NCI-H345 (cell line): ENCODE measurements around the gene PTPN6.

Experiments used
- DNase-seq: peaks from one replicate; lab custom pipeline; 2025; lab: John Stamatoyannopoulos, UW

The PTPN6 gene

DNA sequence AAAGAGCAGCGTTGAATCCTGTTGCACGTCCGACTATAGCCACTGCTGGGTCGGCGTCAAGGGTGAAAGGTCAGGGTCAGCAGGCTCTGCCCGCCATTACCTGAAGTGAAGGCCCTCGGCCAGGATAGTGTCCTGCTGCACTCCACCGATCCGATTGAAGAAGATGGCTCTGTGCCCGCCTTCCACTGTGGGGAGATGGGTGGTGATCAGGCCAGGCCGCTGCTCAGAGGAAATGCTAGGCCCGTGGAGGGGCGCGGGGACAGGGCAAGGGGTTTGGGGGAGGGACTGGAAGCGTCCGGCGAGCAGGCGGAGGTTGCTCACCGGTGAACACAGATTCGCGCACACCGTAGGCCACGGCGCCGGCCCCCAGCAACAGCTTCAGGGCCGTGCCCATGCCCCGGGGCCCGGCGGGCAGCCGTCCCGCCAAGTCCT is 19.0 kb downstream of the PTPN6 start:
- no peak for DNase-seq

DNA sequence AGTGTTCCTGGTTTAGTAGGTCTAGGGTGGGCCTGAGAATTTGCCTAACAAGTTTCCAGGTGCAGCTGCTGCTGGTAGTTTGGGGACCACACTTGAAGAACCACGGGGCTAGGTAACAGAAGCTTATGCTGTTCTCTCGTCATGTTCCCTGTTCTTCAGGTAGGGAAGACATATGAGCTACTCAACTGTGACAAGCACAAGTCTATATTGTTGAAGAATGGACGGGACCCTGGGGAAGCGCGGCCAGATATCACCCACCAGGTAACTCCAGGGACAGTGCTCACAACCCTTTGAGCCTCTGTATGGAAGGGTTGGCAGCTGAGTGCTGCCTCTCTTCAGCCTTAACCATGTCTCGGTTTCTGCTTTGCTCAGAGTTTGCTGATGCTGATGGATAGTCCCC is 23.0 kb downstream of the PTPN6 start:
- DNase-seq, result no peak

DNA sequence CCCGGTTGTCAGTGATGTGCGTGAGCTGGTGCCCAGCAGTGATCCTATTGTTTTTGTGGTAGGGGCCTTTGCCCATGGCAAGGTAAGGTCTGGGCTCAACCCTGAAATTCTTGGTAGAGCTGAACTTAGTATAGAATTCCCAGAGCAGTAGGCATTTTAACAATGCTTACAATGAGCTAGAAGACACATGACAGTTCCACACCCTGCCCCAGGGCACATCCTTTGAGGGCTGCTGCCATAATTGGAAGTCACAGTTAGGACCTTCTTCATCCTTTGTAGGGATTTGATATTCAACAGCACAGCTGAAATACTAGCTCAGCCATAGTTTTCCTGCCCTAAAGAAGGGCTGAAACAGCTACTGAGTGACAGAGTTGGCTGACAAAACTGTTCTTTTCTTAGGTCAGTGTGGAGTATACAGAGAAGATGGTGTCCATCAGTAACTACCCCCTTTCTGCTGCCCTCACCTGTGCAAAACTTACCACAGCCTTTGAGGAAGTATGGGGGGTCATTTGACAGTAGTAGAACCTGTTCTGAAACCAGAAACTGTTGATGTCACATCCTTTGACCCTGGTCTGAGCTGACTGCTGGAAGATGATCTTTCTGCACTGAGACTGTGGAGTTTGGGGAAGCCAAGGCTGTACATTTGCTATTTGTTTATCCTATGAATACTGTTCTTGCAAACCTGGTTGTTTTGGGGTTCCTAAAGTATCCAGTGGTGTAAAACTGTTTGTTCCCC is 24.3 kb downstream of the PTPN6 start:
- no peak for DNase-seq

DNA sequence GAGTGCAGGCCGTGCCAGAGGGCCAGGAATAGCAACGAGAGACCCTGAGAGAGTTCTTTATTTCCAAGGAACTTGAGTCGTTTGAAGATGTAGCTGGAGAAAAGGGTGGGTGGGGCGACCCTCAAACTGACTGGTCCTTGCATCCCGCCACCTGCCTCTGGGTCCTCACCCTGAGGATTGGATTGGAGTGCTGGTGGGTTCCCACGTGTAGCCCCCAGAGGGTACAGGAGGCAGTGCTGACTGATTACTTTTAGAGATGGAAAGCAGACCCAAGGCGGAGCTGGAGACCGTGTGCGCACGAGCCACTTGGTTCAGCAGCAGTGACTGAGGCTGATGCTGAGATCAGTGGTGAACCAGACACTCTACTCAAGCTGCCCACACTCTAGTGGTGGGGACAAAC is 26.5 kb downstream of the PTPN6 start:
- no peak for DNase-seq

DNA sequence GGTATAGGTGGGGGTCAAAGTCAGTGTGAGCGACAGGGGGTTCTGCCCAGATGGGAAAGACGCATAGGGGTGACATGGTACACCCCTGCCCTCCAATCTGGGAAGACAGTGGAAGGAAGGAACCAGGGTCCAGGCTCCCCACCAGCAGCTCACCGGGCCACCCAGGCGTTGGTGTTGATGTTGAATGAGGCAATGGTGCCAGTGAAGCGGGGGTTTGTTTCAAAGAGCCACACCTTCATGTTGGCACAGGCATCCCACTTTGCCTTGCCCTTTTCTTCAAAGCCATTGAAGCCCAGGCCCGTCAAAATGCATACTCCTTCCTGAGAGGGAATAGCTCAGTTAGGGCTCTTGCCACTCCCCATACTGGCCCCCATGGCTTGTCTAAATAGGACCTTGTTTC is 27.0 kb downstream of the PTPN6 start:
- no peak for DNase-seq

DNA sequence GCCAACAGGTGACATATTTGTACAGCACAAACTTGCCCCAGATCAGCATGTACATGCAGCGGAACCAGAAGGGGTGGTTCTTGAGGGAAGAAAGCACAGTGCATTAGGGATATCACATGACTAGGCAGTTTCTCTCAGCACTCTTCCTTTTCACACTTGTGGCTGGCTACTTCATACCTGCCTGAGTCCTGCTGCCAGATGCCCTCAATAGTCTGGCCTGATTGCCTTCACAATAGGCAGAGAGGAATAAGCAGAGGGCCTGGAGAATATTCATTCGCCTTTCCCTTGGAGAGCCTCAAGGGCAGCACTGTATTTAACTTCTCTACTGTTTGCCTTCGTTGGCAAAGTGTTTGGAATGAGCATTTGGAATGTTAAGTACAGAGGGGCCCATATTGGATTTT is 27.5 kb downstream of the PTPN6 start:
- no peak for DNase-seq

DNA sequence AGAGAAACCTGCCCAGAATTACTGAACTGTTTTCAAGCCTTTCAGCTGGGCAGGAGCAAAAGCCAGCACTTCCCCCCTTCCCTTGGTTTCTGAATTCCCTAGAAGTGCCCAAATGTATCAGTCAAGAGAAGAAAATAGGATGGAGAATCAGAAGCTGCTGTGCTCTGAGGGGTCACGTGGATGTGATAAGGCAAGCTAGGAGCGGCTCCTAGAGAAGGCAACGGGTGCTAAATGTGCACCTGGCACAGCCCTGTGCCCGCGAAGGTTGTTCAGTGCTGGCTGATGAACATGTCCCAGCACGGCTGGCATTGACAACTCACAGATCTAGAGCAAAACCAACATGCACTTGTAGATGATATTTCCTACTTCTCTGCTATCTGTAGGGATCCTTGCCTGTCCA is 27.9 kb downstream of the PTPN6 start:
- no peak for DNase-seq

DNA sequence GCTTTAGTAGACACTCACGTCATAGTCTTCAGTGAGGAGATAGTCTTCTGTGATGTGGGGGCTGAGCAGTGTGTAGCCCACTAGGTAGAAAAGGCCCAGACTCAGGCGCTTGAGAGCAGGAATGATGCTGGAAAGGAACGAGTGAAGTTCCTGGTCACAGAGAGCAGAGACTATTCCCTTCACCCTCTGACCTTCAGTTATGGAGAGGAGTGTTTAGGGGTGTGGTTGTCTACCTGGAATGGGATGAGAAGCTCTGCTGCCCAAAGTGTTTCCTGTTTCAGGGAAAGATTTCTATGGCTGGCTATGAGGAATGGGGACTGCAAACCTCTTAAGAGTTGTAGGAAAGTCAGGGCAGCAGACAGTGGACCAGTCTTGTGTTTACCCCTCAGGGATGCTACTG is 28.3 kb downstream of the PTPN6 start:
- no peak for DNase-seq

DNA sequence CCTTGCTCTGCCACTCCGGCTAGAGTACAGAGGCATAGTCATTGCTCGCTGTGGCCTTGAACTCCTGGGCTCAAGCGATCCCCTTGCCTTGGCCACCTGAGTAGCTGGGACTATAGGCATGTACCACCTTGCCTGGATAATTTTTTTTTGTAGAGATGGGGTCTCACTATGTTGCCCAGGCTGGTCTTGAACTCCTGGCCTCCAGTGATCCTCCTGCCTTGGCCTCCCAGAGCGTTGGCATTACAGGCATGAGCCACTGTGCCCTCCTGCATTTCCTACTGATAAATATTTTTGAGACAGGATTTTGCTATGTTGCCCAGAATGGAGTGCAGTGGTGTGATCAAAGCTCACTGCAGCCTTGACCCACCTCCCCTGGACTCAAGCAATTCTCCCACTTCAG is 28.9 kb downstream of the PTPN6 start:
- no peak for DNase-seq

DNA sequence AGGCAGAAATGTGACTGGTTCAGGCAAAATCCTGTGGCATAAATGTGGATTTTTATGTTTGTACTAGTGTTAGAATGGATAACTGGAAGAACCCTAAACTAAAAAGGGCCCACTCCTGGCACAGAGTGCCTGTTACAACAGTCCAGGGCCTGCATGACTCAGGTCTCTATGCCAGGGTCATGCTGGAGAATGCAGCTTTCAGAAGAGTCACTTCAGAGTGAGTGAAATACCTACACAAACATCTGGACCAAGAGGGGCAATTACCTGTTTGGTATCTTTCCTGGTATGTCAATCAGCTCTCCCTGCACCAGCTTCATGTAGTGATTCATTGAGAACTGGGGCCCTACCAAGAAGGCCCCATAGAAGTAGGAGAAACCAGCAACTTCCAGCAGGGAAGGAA is 29.6 kb downstream of the PTPN6 start:
- DNase-seq, result no peak

DNA sequence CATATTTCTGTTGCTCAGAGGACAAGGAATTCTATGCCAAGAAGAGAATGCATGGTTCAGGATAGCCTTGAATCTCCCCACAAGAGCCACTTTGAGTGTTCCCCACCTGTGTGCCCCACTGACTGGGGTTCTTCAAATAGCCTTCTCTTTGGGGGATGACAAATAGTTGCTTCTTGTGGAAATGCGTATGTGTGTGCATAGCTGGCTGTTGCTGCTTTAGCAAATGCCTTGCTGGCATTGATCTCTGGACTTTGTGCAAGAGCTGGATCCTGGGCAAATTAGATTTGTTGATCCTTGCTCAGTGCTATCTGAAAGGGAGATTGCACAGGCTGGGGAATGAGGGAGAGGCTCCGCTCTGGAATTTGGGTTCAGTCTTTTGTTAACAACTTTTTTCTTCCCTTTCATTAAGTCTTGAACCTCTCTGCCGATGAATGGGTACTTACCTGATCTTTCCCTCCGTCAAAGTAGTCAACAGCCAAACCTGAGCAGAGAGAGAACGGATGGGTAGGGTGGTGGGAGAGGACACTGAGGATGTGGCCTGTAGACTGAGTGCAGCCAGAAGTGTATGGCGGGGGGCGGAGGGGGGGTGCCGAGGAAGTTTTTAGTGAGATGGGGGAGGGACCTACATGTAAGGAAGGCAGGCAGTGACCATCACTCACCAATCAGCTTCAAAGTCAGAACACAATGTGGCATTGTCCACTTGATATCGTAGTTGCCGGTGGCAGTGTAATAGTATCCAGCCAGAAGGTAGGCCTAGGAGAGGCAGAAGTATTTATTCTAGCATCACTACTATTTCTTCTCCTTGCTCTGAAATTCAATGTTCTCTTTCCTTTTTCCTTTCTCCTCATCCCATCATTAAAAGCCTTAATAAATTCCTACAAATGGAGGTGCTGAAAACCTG is 30.2 kb downstream of the PTPN6 start:
- no peak for DNase-seq

DNA sequence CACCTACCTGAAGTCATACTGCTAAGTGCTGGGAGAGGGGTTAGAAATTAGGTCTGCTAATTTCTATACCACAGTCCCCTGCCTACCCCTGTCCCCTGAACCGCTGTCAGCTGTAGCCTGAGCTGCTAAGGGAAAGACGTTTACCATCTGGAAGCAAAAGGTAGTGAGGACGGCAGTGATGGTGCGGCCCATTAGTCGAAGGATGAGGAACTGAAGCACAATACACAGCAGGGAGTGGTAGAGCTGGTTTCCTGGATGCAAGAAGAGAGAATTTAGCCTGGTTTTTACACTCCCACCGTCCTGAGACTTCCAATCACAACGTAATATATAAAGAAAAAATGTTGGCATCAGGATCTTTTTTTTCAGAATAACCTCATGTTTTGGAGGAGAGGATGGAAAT is 31.4 kb downstream of the PTPN6 start:
- no peak for DNase-seq

DNA sequence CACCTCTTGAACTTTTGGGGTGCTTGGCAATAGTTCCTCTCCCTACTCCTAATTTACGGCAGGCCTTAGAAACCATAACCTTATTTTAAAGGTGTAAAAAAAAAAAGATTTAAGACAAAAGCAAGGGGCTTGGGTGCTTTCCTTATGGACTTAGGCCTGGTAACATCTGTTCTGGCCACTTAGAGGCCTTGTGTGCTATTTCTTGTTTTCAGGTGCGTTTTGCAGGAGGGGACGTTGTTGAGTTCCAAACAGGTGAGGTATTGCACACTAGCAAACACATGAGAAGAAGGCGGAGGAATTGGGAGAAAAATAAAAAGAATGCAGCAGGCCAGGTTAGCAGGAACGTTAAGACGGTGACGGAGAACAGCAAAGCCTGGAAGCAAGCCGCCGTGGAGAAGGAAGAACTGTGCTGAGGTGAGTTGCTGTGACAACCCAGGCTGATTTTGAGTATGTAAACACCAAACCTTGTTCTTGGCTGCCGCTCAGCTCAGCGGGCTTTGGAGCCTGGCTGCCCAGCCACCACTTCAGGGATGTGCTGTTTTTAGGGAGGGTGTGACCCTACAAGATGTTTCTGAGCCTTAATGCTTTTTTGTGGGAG is 36.9 kb downstream of the PTPN6 start:
- DNase-seq, result no peak

DNA sequence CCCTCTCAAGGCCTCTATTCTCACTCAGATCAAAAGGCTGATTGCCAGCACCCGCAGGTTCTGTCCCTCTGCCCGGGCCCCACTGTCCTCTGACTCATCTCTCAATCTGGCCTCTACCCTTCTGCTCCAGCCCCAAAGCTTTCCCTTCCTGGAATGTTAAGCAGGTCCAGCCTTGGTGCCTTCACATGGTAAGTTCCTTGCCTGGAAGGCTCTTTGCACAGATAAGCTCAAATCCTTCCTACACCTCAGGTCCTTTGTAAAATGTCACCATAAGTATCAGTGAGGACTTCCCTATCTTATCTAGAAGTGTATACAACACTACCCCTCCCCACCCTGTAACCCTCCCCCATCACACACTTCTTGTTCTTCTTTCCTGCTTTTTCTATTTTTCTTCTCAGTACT is 44.9 kb downstream of the PTPN6 start:
- no peak for DNase-seq

DNA sequence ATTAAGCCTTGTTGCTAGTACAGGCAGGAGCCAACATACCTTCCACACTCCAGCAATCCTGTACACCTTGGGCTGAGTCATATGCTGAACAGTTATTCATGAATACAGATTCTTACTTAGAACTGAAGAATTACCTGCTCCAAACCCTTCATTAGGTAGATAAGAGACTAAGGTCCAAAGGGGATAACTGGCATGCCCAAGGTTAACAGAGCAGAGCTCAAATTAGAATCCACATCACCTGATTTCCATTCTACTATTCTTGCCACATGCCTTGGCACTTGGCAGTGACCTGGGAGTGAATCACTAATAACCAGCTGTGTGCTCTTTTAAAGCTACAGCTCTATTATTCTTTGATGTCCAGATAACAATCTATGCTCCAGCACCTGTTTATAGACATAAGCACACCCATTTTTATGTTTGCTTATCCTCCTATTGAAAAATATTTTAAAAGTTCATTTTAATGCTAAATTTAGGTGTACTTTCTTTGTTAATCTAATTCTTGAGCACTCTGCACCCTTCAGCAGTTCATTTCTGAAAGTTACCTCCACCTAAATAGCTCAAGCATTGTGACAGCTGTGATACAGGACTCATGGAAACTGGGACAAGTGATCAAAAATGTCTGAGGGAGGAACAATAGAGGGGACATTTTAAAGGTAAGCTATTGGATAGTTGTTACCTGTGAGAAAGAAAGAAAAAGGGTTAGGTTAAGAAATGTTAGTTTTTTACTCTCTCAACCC is 47.7 kb downstream of the PTPN6 start:
- DNase-seq, result no peak

DNA sequence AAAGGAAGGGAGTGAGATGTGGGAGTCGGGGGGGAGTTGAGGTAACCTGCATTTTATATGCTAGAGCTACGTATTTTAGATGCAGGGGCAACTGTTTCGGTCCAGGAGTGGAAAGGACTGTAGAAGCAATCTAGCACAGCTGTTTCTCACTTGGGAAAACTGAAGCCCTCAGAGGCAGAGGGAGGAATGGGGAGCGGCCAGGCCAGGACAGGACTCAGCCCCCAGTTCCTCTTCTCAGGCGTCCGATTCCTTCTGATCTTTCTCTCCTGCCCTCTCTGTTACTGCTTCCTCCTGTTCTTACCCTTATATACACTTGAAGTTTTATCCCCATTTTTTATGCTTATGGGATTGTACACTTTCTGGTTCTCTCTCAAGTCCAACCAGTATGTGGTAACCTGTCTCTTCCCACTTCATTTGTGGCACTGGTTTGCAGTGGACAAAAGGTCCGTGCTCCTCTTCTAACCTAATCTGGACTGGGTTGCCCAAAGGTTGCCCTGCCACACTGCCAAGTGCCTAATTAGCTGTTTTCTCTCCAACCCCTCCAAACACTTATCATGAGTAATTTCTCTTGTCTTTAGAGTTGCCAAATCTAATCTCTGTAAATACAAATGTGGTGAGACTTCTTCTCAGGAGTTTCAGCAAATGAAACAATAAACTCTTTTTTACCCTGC is 50.9 kb downstream of the PTPN6 start:
- DNase-seq, result no peak

DNA sequence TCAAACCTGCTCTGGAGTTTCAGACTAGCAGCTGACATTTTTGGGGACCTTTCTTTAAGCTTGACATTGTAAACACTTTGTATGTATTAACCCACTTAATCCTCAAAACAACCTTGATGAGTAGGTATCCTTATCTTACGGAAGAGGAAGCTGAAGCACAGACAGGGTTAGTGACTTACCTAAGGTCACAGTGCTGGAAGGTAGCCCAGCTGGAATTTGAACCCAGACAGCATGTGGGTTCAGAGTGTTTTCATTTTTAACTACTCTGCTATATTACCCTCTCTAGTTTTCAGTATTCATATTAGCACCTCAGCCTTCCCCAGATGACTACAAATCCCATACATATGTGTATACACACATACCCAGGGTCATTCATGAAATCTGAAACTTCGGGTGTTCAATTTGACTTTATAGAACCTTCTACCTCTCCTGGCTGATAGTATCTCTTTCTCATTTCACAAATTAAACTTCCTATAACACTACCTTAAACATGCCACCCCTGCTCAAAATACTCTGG is 53.2 kb downstream of the PTPN6 start:
- no peak for DNase-seq

DNA sequence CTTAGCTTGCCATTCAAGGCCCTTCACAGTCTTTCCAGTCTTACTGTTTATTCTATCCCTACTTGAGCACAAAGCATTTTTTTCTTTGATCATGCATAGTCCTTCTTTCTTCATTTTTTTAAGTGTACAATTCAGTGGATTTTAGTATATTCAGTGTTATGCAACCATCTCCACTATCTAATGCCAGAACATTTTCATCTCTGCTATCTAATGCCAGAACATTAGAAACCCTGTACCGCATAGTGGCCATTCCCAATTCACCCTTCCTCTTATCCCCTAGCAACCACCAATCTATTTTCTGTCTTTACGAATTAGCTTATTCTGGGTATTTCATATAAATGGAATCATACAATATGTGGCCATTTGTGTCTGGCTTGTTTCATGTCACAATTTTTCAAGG is 53.7 kb downstream of the PTPN6 start:
- no peak for DNase-seq

DNA sequence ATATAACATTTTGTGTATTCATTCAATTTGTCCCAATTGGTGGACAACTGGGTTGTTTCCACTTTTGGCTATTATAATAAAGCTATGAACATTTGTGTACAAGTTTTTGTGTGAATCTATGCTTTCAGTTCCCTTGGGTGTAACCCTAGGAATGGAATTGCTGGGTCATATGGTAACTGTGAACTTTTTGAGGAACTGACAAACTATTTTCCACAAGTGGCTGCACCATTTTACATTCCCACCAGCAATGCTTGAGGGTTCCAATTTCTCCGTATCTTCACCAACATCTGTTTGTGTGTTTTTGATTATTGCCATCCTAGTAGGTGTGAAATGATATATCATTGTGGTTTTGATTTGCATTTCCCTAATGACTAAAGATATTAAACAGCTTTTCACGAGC is 54.2 kb downstream of the PTPN6 start:
- DNase-seq, result no peak

DNA sequence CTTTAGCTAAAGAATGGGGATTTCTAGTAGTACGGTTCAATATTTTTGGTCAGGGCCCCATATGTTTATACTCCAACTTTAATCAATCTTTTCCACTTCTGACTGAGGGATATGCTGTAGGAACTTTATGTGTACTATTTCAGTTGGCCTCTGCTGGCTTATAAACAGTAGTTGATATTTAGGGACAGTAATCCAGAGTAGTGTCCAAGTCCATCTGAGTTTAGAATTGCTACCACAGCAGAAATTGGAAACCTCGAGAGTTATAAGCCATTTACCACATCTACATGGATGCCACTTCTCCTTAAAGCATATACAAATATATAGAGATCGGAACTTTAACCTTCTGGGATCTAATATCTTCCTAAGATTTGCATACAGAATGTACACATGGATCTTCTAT is 55.5 kb downstream of the PTPN6 start:
- no peak for DNase-seq

DNA sequence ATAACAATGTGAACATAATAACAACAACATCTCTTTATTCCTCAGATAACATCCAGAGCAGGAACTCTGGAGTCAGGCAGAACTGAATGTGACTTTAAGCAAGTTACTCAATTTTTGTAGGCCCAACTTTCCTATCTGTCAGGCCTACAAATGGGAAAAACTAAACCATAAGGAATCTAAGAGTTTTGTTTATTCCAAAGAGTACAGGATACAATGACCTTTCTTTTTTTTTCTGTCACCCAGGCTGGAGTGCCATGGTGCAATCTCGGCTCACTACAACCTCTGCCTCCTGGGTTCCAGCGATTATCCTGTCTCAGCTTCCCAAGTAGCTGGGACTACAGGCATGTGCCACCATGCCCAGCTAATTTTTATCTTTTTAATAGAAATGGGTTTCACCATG is 57.7 kb downstream of the PTPN6 start:
- no peak for DNase-seq

DNA sequence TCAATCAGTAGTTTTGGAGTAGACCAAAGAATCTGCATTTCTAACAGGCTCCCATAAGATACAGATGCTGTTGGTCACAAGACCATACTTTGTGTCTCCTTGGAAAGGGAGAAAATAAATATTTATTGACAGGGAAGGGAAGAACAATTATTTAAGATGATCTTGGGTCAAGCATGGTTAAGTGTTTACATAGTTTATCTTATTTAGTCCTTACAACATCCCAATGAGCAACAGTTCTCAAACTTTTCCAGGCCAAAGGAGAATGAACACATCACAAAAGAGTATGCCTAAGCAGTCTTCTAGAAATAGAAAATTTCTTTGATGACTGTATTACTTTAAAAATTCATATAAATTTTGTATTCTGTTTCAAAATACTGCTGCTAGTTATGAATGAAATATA is 58.4 kb downstream of the PTPN6 start:
- DNase-seq, result no peak
